DMS114 treated with DMSO at 0.1 percent for 48 hours (cell line): ENCODE measurements around the gene COL18A1.

Source experiments
- DNase-seq: peaks from one replicate; lab custom pipeline; 2025; ENCODE audit not compliant: unreplicated experiment; lab: John Stamatoyannopoulos, UW

The COL18A1 gene

GRCh38 chr21:45413922-45414321 is 9.0 kb downstream of the COL18A1 start:
- DNase-seq: no peak

- DNase-seq: no peak
These were observed 9.6 kb downstream of the COL18A1 start for GRCh38 chr21:45414396-45415187.

GRCh38 chr21:45415188-45415942 is 10.4 kb downstream of the COL18A1 start:
- DNase-seq: no peak

- no peak for DNase-seq
These were observed 11.1 kb downstream of the COL18A1 start for GRCh38 chr21:45415943-45416611.

GRCh38 chr21:45416620-45417019 is 11.7 kb downstream of the COL18A1 start:
- no peak for DNase-seq

- no peak for DNase-seq
These were observed 12.4 kb downstream of the COL18A1 start for GRCh38 chr21:45417256-45417950.

GRCh38 chr21:45417951-45418300 is 13.0 kb downstream of the COL18A1 start:
- DNase-seq: no peak

GRCh38 chr21:45418301-45419071 is 13.5 kb downstream of the COL18A1 start:
- no peak for DNase-seq

- no peak for DNase-seq
These were observed 14.2 kb downstream of the COL18A1 start for GRCh38 chr21:45419162-45419561.

GRCh38 chr21:45420061-45421041 is 15.4 kb downstream of the COL18A1 start:
- DNase-seq: no peak

- no peak for DNase-seq
These were observed 16.3 kb downstream of the COL18A1 start for GRCh38 chr21:45421071-45421845.

- DNase-seq: no peak
These were observed 17.1 kb downstream of the COL18A1 start for GRCh38 chr21:45421846-45422775.

- DNase-seq: no peak
These were observed 18.4 kb downstream of the COL18A1 start for GRCh38 chr21:45423201-45423955.

- DNase-seq: no peak
These were observed 19.2 kb downstream of the COL18A1 start for GRCh38 chr21:45423968-45424853.

GRCh38 chr21:45424854-45425795 is 20.2 kb downstream of the COL18A1 start:
- no peak for DNase-seq
